Measurements from ENCODE around the gene COMMD1. TPM values are rescaled to one million over a fixed set of nuclear protein-coding genes. Genes with fewer than 3 reads are reported as not detected.
"Not testable (repeated sequence)": the region's sequence is repeated elsewhere in the genome, so short reads cannot be mapped to it uniquely, and the experiment has no call there.

The COMMD1 gene
- total RNA-seq (10 to 100 TPM; 43.1 to 68.5 TPM), polyA plus RNA-seq (ENCODE audit: insufficient read length in 2 of 2) (10 to 100 TPM; 45.8 to 73.0 TPM)
- long read RNA-seq, donor 1, transcript COMMD1-201 (3 exons, 911 nt): major isoform, 40 of 40 reads
- long read RNA-seq, donor 1, partial matches to known transcripts: 0 of 40 reads
- long read RNA-seq, donor 1, other reads (novel, unspliced or antisense): 0 of 40 reads
- long read RNA-seq, donor 2, transcript COMMD1-201 (3 exons, 911 nt): major isoform, 10 of 10 reads
- long read RNA-seq, donor 2, partial matches to known transcripts: 0 of 10 reads
- long read RNA-seq, donor 2, other reads (novel, unspliced or antisense): 0 of 10 reads
- long read RNA-seq, donor 3, transcript COMMD1-201 (3 exons, 911 nt): major isoform, 21 of 21 reads
- long read RNA-seq, donor 3, partial matches to known transcripts: 0 of 21 reads
- long read RNA-seq, donor 3, other reads (novel, unspliced or antisense): 0 of 21 reads
- long read RNA-seq, donor 4, transcript COMMD1-201 (3 exons, 911 nt): major isoform, 40 of 40 reads
- long read RNA-seq, donor 4, partial matches to known transcripts: 0 of 40 reads
- long read RNA-seq, donor 4, other reads (novel, unspliced or antisense): 0 of 40 reads

- peak within 1 kb of the TSS; percentile 89 for H3K27ac ChIP-seq (ENCODE audit: low read depth, low read length)
- peaks cover 3% of the 10 kb centered on the region for H3K36me3 ChIP-seq (ENCODE audit: control insufficient read depth, insufficient read depth, low read length)
- no peaks in the 10 kb centered on the region for H3K4me1 ChIP-seq (ENCODE audit: control insufficient read depth, insufficient read depth, low read length)
- no peaks in the 10 kb centered on the region for H3K9me3 ChIP-seq (ENCODE audit: control insufficient read depth, insufficient read depth, low read length)
- under 1% methylated on average over 29 of the region's 33 CpGs for WGBS (ENCODE audit: insufficient coverage)
- no peaks in the 10 kb centered on the region for H3K27me3 ChIP-seq (ENCODE audit: control insufficient read depth, insufficient read depth, low read length)
- DNase-seq (ENCODE audit: low read depth in 4 of 6, low spot score in 6 of 6): peak; percentile 56 to 92 (median 76)
- peak within 1 kb of the TSS; percentile 90 for H3K4me3 ChIP-seq (ENCODE audit: low read depth, low read length)
Observed at GRCh38 chr2:61905372-61906185, at the start of gene COMMD1. Gene COMMD1 (plus strand): TSS chr2:61905674. CDS start chr2:61905679, 5 bp downstream.

- H3K9me3 ChIP-seq (ENCODE audit: control insufficient read depth, insufficient read depth, low read length): peaks cover 3% of the 10 kb centered on the region
- no peak overlapping the region for H3K27ac ChIP-seq (ENCODE audit: low read depth, low read length)
- peaks cover 3% of the 10 kb centered on the region for H3K36me3 ChIP-seq (ENCODE audit: control insufficient read depth, insufficient read depth, low read length)
- no peak overlapping the region for H3K4me3 ChIP-seq (ENCODE audit: low read depth, low read length)
- H3K27me3 ChIP-seq (ENCODE audit: control insufficient read depth, insufficient read depth, low read length): no peaks in the 10 kb centered on the region
- H3K4me1 ChIP-seq (ENCODE audit: control insufficient read depth, insufficient read depth, low read length): peaks cover 10% of the 10 kb centered on the region
- WGBS (ENCODE audit: insufficient coverage): 100% methylated on average over 1 of the region's 3 CpGs
- DNase-seq (ENCODE audit: low read depth in 4 of 6, low spot score in 6 of 6): no peak
Observed at GRCh38 chr2:61857224-61857623, 48.2 kb upstream of the COMMD1 start.

- H3K4me1 ChIP-seq (ENCODE audit: control insufficient read depth, insufficient read depth, low read length): no peaks in the 10 kb centered on the region
- H3K27me3 ChIP-seq (ENCODE audit: control insufficient read depth, insufficient read depth, low read length): no peaks in the 10 kb centered on the region
- no peak for DNase-seq (ENCODE audit: low read depth in 4 of 6, low spot score in 6 of 6)
- no peak overlapping the region for H3K27ac ChIP-seq (ENCODE audit: low read depth, low read length)
- 100% methylated on average over 5 of the region's 5 CpGs for WGBS (ENCODE audit: insufficient coverage)
- H3K4me3 ChIP-seq (ENCODE audit: low read depth, low read length): no peak overlapping the region
- peaks cover 24% of the 10 kb centered on the region for H3K36me3 ChIP-seq (ENCODE audit: control insufficient read depth, insufficient read depth, low read length)
- peaks cover 4% of the 10 kb centered on the region for H3K9me3 ChIP-seq (ENCODE audit: control insufficient read depth, insufficient read depth, low read length)
Observed at GRCh38 chr2:61862085-61862484, 43.4 kb upstream of the COMMD1 start.

GRCh38 chr2:61866482-61867089 lies 38.9 kb upstream of the COMMD1 start:
- H3K27ac ChIP-seq (ENCODE audit: low read depth, low read length); H3K4me1 ChIP-seq (ENCODE audit: control insufficient read depth, insufficient read depth, low read length); DNase-seq (ENCODE audit: low read depth in 4 of 6, low spot score in 6 of 6); H3K9me3 ChIP-seq (ENCODE audit: control insufficient read depth, insufficient read depth, low read length); H3K27me3 ChIP-seq (ENCODE audit: control insufficient read depth, insufficient read depth, low read length); H3K4me3 ChIP-seq (ENCODE audit: low read depth, low read length): not testable (repeated sequence)
- peaks cover 44% of the 10 kb centered on the region for H3K36me3 ChIP-seq (ENCODE audit: control insufficient read depth, insufficient read depth, low read length)
- WGBS (ENCODE audit: insufficient coverage): 96% methylated on average over 11 of the region's 14 CpGs

- Histone ChIP-seq H3K27ac (ENCODE audit: low read depth, low read length) (no peak overlapping the region), H3K4me3 (ENCODE audit: low read depth, low read length) (no peak overlapping the region), H3K9me3 (ENCODE audit: control insufficient read depth, insufficient read depth, low read length) (no peaks in the 10 kb centered on the region), H3K27me3 (ENCODE audit: control insufficient read depth, insufficient read depth, low read length) (no peaks in the 10 kb centered on the region), H3K4me1 (ENCODE audit: control insufficient read depth, insufficient read depth, low read length) (no peaks in the 10 kb centered on the region), H3K36me3 (ENCODE audit: control insufficient read depth, insufficient read depth, low read length) (peaks cover 37% of the 10 kb centered on the region)
- 100% methylated on average over 1 of the region's 1 CpG for WGBS (ENCODE audit: insufficient coverage)
- DNase-seq (ENCODE audit: low read depth in 4 of 6, low spot score in 6 of 6): no peak
Observed at GRCh38 chr2:61876400-61876799, 29.1 kb upstream of the COMMD1 start.

GRCh38 chr2:61877571-61878245 lies 27.8 kb upstream of the COMMD1 start:
- Histone ChIP-seq H3K4me3 (ENCODE audit: low read depth, low read length) (no peak overlapping the region), H3K36me3 (ENCODE audit: control insufficient read depth, insufficient read depth, low read length) (peaks cover 42% of the 10 kb centered on the region), H3K9me3 (ENCODE audit: control insufficient read depth, insufficient read depth, low read length) (no peaks in the 10 kb centered on the region), H3K27me3 (ENCODE audit: control insufficient read depth, insufficient read depth, low read length) (no peaks in the 10 kb centered on the region), H3K4me1 (ENCODE audit: control insufficient read depth, insufficient read depth, low read length) (no peaks in the 10 kb centered on the region), H3K27ac (ENCODE audit: low read depth, low read length) (no peak overlapping the region)
- DNase-seq (ENCODE audit: low read depth in 4 of 6, low spot score in 6 of 6): no peak
- WGBS (ENCODE audit: insufficient coverage): no CpG with 5 or more reads among the region's 4 CpGs

- peaks cover 43% of the 10 kb centered on the region for H3K36me3 ChIP-seq (ENCODE audit: control insufficient read depth, insufficient read depth, low read length)
- no peaks in the 10 kb centered on the region for H3K4me1 ChIP-seq (ENCODE audit: control insufficient read depth, insufficient read depth, low read length)
- 100% methylated on average over 1 of the region's 3 CpGs for WGBS (ENCODE audit: insufficient coverage)
- H3K27ac ChIP-seq (ENCODE audit: low read depth, low read length): no peak overlapping the region
- H3K4me3 ChIP-seq (ENCODE audit: low read depth, low read length): no peak overlapping the region
- no peaks in the 10 kb centered on the region for H3K9me3 ChIP-seq (ENCODE audit: control insufficient read depth, insufficient read depth, low read length)
- no peaks in the 10 kb centered on the region for H3K27me3 ChIP-seq (ENCODE audit: control insufficient read depth, insufficient read depth, low read length)
- DNase-seq (ENCODE audit: low read depth in 4 of 6, low spot score in 6 of 6): no peak
Observed at GRCh38 chr2:61878761-61879160, 26.7 kb upstream of the COMMD1 start.

- not testable (repeated sequence) for H3K4me3 ChIP-seq (ENCODE audit: low read depth, low read length); H3K27ac ChIP-seq (ENCODE audit: low read depth, low read length); DNase-seq (ENCODE audit: low read depth in 4 of 6, low spot score in 6 of 6); H3K4me1 ChIP-seq (ENCODE audit: control insufficient read depth, insufficient read depth, low read length); H3K9me3 ChIP-seq (ENCODE audit: control insufficient read depth, insufficient read depth, low read length); H3K27me3 ChIP-seq (ENCODE audit: control insufficient read depth, insufficient read depth, low read length)
- WGBS (ENCODE audit: insufficient coverage): no CpG with 5 or more reads among the region's 4 CpGs
- H3K36me3 ChIP-seq (ENCODE audit: control insufficient read depth, insufficient read depth, low read length): peaks cover 44% of the 10 kb centered on the region
Observed at GRCh38 chr2:61879351-61879750, 26.1 kb upstream of the COMMD1 start.

- no peaks in the 10 kb centered on the region for H3K27me3 ChIP-seq (ENCODE audit: control insufficient read depth, insufficient read depth, low read length)
- no peak overlapping the region for H3K4me3 ChIP-seq (ENCODE audit: low read depth, low read length)
- peaks cover 7% of the 10 kb centered on the region for H3K4me1 ChIP-seq (ENCODE audit: control insufficient read depth, insufficient read depth, low read length)
- H3K27ac ChIP-seq (ENCODE audit: low read depth, low read length): no peak overlapping the region
- WGBS (ENCODE audit: insufficient coverage): 90% methylated on average over 3 of the region's 5 CpGs
- H3K36me3 ChIP-seq (ENCODE audit: control insufficient read depth, insufficient read depth, low read length): peaks cover 47% of the 10 kb centered on the region
- H3K9me3 ChIP-seq (ENCODE audit: control insufficient read depth, insufficient read depth, low read length): no peaks in the 10 kb centered on the region
- DNase-seq (ENCODE audit: low read depth in 4 of 6, low spot score in 6 of 6): no peak
Observed at GRCh38 chr2:61882850-61883249, 22.6 kb upstream of the COMMD1 start.

Data from spinal cord (tissue), 10 donors.